ENCODE results near the gene PRRC2B.
"Not testable (repeated sequence)": the region's sequence is repeated elsewhere in the genome, so short reads cannot be mapped to it uniquely, and the experiment has no call there.

PRRC2B gene

DNA sequence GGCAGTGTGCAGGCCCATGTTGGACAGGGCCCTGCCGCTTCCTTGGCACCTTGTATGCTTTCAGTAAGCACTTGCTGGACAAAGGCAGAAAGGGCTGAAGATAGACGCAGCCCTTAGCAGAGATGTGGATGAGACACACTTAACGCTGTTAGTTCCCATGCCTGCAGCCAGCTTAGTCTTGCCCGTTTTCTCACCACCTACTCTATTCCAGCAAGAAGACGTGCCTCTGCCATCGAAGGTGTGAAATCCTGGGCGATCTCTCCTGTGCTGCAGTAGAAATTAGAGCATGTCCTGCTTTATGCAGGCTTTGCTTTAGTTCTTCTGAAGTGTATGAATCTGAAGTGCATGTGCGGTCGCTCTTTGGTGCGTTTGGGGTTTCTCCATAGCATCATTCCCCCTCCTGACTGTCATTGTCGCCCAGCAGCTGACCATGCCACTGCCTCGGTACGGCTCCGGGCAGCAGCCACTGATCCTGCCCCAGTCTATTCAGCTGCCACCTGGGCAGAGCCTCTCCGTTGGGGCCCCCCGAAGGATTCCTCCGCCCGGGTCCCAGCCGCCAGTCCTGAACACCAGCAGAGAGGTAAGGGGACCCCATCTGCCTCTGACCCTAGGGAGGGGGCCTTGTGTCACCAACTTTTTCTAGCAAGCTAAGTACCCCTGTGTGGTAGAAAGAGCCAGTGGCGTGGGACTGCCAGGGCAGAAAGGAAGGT lies 97.3 kb downstream of the PRRC2B start:
- no peak for DNase-seq

GRCh38 chr9:131492070-131492469 lies 98.2 kb downstream of the PRRC2B start:
- no peak for DNase-seq

DNA sequence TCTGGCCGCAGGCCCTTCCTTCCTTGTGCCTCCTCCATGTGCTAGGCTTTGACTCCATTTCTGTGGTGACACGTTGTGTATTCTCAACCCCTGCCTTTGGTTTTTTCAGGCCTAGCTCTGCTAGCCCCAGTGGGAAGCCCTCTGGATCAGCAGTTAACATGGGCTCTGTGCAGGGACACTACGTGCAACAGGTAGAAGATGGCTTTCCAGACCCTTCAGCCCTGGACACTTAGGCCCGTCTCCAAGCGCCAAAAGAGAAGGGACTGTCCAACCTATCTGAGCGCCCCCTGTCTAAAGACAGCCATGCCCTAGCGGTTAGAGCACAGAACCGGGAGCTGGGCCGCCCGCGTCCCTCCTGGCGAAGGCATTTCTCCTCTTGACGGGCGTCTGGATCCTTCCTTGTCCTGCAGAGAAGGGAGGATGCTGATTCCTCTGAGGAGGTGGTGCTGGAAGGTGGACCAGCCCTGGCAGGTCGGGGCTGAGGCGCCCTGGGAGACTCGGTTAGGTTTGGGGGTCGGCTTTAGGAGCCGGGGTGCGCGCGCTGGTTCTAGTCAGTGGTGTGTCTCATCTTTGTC lies 100.5 kb downstream of the PRRC2B start:
- DNase-seq: no peak

DNA sequence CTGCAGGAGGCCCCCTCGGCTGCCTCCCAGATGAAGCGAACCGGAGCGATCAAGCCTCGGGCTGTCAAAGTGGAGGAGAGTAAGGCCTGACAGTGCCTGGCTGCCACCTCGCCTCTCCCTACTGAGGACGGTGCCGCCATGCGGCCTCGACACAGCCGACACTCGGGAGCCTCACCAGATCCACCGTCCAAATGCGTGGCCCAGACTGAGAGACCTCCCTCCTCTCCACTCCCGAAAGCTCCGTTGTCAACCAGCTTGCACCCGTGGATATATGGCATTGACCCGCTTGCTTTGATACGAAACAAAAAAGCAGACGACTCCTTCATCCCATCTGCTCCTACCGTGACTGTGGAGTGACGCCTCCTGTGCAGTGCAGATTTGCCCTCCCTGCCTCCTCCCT lies 101.9 kb downstream of the PRRC2B start:
- DNase-seq: no peak

DNA sequence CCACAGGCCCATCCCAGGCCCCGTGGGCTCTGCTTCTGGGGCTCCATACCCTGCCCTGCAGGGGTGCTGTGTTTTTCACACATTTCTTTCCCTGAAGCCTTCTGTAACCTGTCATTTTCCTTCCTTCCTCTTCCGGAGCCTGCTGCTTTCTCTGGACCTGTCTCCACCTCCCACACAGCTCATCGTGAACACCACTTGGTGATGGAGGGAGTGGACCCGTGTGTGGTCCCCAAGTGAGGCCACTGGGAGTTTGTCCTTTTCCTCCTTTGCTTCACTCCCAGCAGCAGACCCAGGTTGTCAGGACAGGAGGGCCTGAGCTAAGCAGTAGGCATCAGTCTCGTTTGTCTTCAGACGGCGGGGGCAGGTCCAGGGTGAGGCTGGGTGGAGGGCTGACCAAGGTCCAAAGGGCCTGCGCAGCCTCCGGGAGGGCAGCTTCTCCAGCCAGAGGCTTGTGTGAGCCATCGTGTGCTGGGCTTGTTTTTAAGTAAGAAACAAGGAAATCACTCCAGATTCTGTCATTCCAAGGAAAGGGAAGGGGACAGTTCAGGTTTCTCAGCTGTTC lies 103.0 kb downstream of the PRRC2B start:
- DNase-seq: no peak

GRCh38 chr9:131499254-131499767 lies 105.4 kb downstream of the PRRC2B start:
- no peak for DNase-seq

- no peak for DNase-seq
Observed at GRCh38 chr9:131500377-131500776, 106.5 kb downstream of the PRRC2B start.

DNA sequence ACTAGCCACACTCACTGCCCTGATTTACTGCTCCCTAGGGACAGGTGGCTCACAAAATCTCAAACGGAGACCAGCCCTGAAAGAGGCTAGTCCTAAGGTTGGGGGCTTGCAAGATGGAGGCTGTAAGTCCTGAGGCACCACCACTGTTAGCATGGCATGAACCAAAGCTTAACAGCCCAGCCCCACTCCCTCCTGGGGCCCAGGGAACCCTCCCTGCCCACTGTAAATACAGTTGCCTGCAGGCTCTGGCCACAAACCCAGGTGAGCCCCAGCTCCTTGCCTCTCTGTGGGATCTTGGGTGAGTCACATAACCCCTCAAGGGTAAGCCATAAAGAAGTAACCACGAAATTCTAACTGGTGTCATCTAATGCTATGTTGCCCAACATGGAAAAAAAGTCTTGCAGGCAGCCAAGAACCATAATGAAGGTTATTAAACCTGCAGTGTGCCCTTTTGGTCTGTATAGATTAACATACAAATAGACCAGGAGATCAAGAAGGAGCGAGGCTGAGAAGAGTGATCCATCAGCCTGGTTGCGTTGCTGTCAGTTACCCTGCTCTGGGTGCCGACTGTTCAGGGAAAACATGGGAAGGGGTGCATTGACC lies 107.2 kb downstream of the PRRC2B start:
- no peak for DNase-seq

GRCh38 chr9:131502781-131503625 lies 109.1 kb downstream of the PRRC2B start, which contains the start of gene POMT1:
Gene POMT1, plus strand, starts transcription at chr9:131502918. Its CDS starts 1,301 bp downstream, at chr9:131504219.
- peak; percentile 34 to 51 for DNase-seq

DNA sequence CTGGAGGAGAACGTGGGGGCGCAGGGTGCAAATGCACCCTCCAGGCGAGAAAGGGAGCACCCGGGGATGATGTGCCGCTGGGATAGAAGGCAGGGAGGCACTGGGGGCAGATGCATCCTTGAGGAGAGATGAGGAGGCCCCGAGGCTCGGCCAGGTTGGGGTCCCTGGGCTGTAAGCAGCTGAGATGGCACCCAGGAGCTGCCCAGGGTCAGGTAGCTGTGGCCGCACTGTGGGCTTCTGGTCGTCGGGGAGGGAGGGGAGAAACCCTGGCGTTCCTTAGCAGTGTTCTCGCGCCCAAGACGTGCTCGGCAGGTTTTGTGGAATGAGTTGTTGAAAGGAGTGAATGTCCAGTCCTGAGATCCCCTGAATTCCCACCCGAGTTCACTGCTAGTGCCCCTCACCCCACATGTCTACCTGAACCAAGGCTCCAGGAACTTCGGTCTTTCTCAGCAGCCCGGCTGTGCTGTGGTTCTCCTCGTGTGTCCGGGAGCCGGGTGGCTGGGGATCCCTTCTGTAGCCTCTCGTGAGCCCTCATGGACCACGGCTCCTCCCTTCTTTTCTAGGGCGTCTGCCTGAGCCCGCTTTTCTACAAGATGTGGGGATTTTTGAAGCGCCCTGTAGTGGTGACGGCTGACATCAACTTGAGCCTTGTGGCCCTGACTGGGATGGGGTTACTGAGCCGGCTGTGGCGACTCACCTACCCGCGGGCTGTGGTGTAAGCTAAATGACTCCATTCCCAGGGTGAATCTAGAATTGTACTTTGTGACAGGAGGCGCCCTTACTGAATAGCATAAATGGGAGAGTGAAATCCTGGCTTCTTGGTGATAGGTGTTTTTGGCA lies 110.0 kb downstream of the PRRC2B start:
- DNase-seq: peak in 1 of 2 experiments; percentile 14

DNA sequence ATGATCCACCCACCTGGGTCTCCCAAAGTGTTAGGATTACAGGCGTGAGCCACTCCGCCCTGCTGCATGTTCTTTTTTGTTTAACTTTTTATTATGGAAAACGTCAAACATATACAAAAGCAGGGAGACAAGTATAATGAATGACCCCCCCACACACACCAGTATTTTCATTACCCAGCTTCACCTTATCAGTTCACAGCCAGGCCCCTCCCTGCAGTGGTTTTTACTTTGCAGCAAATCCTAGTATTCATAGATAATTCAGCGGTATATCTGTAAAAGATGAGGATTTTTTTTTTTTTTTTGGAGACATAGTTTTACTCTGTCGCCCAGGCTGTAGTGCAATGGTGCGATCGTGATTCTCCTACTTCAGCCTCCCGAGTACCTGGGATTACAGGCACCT lies 111.1 kb downstream of the PRRC2B start:
- no peak for DNase-seq

DNA sequence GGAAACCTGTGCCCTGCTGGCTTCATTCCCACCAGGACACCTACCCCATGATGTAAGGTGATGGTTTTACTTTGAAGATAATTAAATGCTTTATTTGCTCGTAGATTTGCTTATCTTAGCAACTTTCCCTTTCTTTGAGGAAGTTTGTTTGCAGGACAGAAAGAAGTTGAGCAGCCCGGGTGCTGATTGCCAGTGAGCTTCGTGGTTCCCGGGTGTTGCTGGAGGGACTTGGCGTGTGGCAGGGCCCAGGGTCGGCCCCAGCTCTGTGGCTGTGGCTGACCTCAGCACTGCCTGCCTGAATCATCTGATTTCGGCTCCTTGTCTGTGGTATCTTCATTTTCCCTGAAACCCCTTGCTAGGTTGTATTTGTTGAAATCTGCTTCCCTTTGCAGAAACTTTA lies 117.5 kb downstream of the PRRC2B start:
- no peak for DNase-seq

DNA sequence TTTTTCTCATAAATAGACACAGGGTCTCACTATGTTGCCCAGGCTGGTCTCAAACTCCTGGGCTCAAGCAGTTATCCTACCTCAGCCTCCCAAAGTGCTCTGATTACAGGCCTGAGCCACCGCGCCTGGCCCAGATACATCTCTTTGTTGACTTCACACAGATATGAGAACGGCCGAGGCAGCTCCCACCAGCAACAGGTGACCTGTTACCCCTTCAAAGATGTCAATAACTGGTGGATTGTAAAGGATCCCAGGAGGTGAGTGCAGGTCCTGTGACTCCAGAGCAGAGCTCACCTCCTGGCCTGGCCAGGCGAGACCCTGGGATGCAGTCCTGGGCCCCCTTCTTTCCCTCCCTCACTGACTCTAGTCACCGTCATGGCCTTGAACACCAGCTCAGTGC lies 118.0 kb downstream of the PRRC2B start:
- DNase-seq: no peak

DNA sequence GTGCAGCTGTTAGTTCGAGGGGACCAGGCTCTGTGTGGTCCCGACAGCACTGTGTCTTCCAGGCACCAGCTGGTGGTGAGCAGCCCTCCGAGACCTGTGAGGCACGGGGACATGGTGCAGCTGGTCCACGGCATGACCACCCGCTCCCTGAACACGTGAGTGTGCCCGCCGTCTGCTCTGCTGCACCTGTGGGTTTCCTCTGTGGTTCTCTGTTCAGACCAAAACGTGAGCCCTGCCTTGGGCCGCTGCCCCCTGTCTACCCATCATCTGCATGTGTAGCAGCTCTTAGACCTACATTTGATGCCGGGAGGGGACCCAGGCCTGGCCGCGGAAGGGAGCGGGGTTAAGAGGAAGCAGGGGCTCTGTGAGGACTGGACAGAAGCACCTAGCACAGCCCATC lies 119.3 kb downstream of the PRRC2B start:
- no peak for DNase-seq

DNA sequence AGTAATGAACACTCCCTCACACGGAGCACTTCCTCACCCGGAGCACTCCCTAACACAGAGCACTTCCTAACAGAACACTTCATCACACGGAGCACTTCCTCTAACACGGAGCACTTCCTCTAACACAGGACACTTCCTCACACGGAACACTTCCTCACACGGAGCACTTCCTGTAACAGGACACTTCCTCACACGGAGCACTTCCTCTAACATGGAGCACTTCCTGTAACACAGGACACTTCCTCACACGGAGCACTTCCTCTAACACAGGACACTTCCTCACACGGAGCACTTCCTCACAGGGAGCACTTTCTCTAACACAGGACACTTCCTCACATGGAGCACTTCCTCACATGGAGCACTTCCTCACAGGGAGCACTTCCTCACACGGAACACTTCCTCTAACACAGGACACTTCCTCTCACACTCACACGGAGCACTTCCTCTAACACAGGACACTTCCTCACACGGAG lies 121.7 kb downstream of the PRRC2B start:
- DNase-seq: not testable (repeated sequence)

DNA sequence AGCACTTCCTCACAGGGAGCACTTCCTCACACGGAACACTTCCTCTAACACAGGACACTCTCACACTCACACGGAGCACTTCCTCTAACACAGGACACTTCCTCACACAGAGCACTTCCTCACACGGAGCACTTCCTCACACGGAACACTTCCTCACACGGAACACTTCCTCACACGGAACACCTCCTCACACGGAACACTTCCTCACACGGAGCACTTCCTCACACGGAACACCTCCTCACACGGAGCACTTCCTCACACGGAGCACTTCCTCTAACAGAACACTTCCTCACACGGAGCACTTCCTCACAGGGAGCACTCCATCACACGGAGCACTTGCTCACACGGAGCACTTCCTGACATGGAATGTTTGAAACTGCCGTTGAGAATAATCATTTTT lies 122.2 kb downstream of the PRRC2B start:
- no peak for DNase-seq

DNA sequence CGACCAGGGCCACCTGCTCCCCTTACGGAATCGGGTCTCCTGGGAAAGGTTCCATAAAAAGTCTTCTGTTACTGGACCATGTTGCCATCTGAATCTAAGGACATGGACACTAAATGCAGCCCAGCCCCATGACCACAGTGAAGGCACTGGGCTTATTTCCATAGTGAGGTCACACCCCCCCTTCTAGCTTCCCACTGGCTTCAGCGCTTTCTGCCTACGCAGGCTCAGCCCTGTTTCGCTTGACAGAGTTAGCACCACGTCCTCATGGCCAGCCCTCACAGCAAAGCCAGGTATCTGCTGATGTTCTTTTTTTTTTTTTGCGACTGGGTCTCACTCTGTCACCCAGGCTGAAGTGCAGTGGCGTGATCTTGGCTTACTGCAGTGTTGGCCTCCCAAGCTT lies 123.0 kb downstream of the PRRC2B start:
- no peak for DNase-seq

DNA sequence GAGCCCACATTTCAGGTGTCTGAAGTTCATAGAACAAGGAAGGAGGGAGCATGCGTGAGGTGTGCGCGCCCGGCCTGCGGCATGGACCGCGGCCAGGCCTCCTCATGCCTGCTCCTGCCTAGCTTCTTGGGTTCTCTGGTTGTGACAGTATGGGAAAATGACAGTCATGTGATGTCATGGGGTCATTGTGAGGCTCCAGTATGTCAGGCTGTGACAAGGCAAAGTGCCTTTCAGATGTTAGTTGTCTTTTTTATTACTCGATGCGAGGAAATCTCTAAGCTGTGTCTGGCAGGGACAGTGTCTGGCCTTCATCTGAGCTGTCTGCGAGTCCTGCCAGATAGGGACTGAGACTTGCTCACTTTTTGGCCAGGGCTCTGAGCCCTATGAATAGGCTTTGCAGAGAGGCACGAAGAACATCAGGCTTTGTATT lies 123.9 kb downstream of the PRRC2B start:
- DNase-seq: no peak

GRCh38 chr9:131518553-131518952 lies 124.7 kb downstream of the PRRC2B start:
- DNase-seq: no peak

GRCh38 chr9:131520503-131520902 lies 126.6 kb downstream of the PRRC2B start:
- DNase-seq: no peak

GRCh38 chr9:131521203-131521602 lies 127.3 kb downstream of the PRRC2B start:
- DNase-seq: no peak

DNA sequence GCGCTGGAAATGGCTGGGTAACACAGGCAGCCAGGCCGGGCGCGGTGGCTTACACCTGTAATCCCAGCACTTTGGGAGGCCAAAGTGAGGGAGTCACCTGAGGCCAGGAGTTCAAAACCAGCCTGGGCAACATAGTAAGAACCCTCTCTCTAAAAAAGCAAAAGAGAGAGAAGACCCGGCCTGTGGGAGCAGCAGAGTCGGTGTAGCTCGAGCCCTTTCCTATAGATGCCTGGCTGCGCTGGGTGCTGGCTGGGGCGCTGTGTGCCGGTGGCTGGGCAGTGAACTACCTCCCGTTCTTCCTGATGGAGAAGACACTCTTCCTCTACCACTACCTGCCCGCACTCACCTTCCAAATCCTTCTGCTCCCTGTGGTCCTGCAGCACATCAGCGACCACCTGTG lies 127.9 kb downstream of the PRRC2B start:
- DNase-seq: no peak

Measured in cerebellar nuclear complex (tissue), 1 donor.